HG03342 (cell line): ENCODE results near the gene AIG1.
"Not testable (repeated sequence)": the region's sequence is repeated elsewhere in the genome, so short reads cannot be mapped to it uniquely, and the experiment has no call there.

Experiments used
- ATAC-seq: cut with Tn5 transposase; IDR thresholded peaks from one replicate; pipeline ENCODE4 v1.9.1; 2021; ENCODE audit warnings: mild to moderate bottlenecking, moderate library complexity; ENCODE audit not compliant: unreplicated experiment

Gene AIG1

DNA sequence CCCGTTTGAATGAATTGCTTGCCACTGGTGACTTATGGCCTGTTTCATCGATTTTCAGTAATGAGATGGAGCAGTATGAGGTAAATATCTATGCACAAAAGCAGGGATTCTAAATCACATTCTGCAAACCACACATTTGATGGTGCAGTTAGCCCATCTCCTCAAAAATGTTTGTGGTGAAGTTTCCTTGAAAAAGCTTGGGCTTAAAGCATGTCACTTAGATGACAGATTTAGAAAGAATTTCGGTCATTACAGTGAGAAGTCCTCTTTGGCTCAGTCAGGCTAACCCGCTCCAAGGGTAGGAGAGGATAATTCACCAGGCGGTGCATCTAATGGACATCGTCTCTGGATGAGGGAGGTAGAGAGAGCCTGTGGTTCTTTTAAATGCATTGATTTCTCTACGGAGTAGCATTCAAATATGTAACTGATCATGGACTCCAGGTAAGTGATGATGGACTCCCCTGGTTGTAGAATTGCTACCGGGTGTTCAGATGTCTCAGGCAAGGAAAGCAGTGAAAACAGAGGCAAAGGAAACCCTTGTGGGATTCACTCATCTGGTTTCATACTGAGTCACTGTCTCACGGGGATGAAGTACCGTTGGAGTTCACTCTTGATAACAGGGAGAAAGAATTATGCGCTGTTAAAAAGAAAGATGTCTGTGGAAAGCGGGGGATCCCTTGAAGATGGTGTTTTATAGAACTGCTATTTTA is 65.3 kb downstream of the AIG1 start:
- no peak for ATAC-seq

DNA sequence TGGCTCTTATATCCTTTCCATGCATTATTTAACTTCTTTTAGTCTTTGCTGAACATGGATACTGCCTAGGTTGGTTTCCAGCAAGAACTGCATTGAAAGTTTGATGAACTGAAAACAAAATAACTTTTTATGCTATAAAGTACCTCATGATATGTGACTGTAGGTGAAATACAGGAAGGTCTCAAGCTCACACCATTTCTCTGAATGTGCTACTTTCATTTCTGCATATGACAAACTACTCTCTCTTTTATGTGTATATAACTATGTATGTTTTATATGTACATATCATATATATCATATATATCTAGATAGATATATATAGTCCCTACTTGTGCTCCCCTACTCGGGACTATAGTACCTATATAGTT is 65.9 kb downstream of the AIG1 start:
- no peak for ATAC-seq

- no peak for ATAC-seq
These were observed 67.4 kb downstream of the AIG1 start for GRCh38 chr6:143127941-143128680.

GRCh38 chr6:143128681-143129015 is 68.0 kb downstream of the AIG1 start:
- ATAC-seq, result no peak

DNA sequence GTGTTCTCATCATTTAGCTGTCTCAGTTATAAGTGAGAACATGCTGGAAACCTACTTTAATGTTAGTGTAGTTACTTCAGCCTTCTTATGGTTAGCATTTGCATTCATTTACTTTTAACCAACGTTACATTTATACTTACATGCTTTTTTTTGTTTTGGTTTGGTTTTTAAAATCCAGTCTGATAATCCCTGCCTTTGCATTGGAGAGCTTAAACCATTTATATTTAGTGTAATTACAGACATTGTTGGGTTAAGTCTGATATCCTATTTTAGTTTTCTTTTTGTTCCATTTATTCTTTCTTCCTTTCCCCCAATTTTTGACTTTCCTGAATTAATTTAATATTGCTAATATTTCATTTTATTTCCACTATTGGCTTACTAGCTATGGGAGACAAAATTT is 70.2 kb downstream of the AIG1 start:
- ATAC-seq, result no peak

- no peak for ATAC-seq
These were observed 74.6 kb downstream of the AIG1 start for GRCh38 chr6:143135325-143135724.

DNA sequence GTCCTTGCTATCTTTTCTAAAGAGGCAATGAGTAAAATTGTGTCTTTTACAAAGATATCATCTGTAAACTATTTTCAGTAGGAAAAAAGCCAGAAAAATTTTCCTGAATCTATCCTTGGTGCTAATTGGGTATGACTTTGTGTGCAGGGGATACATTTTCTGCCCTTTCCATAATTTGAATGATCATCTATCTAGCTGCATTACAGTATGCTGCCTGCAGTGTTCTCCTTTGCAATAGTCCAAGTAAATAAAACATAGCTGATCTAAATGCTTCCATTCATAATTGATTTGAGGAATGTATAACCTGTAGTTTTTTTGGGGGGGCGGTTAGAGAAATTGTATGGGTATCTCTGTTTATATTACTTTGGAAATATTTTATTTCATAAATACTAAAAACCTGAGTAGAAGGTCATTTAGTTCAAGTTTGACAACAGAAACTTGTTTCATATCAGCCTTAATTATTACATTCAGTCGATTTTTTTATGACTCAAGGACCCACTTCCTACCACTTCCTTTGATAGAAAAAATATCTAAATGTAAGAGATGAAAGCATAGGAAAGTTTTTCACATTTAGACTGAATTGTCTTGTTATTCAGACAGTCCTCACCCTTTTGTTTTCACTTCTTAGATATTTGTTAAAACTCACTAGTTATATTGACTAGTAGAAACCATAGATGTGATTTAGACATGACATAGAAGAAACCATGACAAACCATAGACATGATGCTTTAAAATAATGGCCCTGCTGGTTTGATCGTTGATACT is 75.3 kb downstream of the AIG1 start:
- no peak for ATAC-seq

DNA sequence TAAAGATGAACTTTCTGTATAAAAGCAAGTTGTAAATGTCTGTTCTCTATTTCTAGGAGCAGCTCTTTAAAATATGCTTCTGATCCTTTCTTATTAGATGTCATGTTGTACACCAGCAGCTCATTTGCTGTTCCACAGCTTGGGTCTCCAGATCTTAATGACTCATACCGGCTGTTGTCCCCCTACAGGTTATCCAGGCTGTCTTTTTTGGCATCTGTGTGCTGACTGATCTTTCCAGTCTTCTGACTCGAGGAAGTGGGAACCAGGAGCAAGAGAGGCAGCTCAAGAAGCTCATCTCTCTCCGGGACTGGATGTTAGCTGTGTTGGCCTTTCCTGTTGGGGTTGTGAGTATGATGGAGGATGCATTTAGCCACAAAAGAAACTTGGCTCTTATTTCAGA is 76.0 kb downstream of the AIG1 start:
- ATAC-seq, result no peak

- ATAC-seq, result no peak
These were observed 78.6 kb downstream of the AIG1 start for GRCh38 chr6:143139239-143139784.

DNA sequence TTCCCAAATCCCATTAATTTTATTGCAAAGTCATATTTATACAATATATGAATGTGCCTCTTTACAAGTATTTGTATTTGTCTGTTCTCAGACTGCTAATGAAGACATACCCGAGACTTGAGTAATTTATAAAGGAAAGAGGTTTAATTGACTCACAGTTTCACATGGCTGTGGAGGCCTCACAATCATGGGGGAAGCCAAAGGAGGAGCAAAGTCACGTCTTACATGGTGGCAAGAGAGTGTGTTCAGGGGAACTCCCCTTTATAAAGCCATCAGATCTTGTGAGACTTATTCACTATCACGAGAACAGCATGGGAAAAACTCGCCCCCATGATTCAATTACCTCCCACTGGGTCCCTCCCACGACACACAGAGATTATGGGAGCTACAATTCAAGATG is 79.2 kb downstream of the AIG1 start:
- not testable (repeated sequence) for ATAC-seq

- no peak for ATAC-seq
These were observed 80.1 kb downstream of the AIG1 start for GRCh38 chr6:143140767-143141166.

DNA sequence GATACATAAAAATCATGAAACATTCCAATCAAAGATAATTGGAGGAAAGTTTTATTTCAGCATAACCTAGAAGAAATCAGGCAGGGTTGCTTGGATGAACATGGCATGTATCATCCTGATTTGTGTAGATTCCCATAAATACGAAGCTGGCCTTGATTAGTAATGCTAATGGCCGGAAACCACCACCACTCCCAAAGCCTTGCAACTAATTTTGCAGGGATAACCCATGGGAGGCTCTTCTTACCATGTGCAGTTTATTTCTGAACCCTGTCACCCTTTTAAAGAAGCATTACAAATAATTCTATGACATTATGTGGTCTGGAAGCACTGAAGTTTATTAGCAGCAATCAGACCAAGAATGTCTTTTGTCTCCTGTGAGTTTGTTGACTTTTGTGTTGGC is 80.8 kb downstream of the AIG1 start:
- no peak for ATAC-seq

DNA sequence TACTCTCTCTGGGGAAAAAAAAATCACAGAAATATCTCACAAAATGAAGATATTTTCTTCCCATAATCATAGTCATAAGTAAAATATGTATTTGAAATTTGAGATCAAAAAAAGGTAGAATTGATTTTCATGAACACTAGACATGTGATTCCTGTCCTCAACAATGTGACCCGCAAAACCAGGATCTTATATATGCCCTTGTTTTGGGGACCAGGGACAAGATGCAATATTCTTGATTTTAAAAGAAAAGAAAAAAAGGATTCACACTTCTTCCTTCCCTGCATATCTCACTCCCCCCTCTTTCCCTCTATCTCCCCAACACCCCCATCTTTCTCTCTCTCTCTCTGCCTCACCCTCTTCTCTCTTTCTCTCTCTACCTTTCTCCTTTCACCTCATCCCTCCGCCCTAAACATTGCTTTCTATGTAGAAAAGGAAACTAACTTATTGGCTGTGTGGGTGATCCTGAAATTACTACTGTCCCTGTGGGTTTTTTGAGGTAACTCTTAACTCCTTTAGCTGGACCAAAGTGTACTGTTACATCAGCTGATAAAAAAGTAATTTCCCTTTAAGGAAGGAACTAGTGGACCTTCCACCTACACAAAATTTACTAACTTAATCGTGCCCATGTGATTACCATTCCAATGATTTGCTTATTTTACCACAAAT is 85.6 kb downstream of the AIG1 start:
- ATAC-seq, result no peak

DNA sequence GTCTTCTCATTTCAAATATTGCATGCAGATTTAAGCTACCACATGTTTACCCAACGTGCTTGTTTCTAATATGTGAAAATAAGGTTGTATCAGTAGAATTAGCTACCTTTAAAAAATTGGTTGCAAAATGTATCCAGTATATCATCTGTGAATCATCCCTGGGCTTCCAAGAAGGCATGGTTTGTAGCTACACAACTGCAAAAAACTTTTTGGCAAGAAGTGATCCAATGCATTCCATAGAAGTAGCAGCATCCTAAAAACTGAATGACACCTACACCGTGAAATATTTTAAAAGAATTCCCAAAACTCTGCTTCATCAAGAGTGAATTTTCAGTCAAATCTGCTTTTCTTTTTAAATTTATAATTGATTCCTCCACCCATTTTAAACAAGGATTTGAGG is 89.1 kb downstream of the AIG1 start:
- ATAC-seq, result no peak

DNA sequence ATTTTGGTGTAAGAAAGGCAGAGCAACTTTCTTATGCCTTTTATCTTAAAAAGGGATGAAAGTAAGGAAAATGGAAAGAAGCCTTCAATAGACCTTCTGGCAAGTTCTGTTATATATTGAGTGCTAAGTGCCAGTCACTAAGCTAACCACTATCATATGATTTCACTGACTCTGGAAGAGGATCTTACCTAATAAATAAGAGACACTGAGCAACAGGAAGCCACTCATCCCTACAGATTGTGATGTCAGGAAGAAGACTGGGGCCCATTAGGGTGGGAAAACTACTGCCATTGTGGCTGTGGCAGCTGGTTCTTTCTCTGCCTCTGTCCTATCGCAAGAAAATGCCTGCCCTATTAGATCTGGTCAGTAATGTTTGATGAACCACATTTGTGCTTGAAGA is 89.6 kb downstream of the AIG1 start:
- ATAC-seq, result no peak

DNA sequence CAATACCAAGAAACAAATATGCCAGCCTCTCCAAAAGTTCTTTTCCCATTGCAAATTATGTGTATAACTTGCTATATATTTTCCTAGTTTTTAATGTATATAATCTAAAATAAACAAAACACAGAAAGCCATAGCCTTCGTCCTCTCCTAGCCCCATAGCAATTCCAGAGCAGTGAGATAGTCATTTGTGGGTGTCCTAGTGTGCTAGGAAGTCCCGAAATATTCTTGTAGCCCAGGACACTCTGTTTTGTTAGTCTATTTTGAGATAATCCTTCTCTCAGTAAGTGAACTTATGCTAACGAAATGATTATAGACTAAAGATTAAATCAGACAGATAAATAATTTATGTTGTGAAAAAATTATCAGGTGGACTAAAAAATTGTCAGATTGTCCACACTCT is 90.7 kb downstream of the AIG1 start:
- no peak for ATAC-seq

GRCh38 chr6:143155681-143156080 is 95.0 kb downstream of the AIG1 start:
- no peak for ATAC-seq

DNA sequence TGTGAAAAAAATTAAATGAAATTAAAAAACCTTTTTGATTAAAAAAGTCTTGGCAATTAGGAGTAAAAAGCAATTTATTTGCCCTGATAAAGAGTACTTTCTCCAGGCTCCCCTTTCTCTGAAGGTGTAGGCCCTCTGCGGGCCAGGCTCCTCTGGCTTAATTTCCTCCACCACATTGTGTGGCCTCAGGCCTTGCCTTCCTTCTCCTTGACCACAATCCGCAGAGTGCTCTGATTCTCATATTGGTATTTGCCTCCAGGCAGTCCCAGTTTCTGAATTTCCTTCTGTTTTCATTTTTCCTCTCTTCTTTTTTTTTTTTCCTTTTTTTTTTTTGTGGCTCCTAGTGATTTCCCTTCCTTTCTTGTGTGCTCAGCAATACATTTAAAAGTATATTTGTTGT is 96.4 kb downstream of the AIG1 start:
- no peak for ATAC-seq

- ATAC-seq, result no peak
These were observed 97.5 kb downstream of the AIG1 start for GRCh38 chr6:143158113-143158581.

DNA sequence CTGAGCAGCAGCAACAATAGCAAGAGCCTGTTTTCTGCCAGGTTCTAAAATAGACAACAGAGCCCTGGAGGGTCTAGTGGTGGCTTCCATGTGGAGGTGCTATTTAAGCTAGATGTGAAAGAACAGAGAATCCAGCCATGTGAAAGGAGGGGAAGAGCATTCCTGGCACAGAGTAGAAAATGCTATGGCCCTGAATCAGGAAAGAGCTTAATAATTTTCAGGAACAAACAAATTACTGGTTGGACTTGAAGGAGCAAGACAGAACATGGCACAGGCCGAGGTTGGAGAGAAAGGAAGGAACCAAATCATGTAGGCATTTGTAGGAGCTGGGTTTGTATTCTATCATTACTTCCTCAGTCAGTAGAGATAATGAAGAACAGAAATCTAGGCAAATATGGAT is 98.3 kb downstream of the AIG1 start:
- no peak for ATAC-seq

- no peak for ATAC-seq
These were observed 99.3 kb downstream of the AIG1 start for GRCh38 chr6:143160015-143160414.
